Vagina (tissue), 2 donors: ENCODE results near the gene RHOH. TPM values are rescaled to one million over a fixed set of nuclear protein-coding genes. Genes with fewer than 3 reads are reported as not detected.

ENCODE experiments used
- DNase-seq, 2 donors: peaks; one replicate each; pipeline ENCODE4 v3.0.0-alpha.2; 2017; ENCODE audit errors: extremely low spot score in 2 of 2
- H3K27ac ChIP-seq: fragments of 200-600 bp; sonication (generic); one replicate; pipeline ENCODE4 v1.5.1; 2019
- H3K27me3 ChIP-seq: fragments of 200-600 bp; sonication (generic); one replicate; pipeline ENCODE4 v1.5.1; 2019
- H3K36me3 ChIP-seq, 2 donors: fragments of 200-600 bp; sonication (generic); one replicate each; pipeline ENCODE4 v1.5.1; 2017 to 2019
- H3K4me1 ChIP-seq: fragments of 200-600 bp; sonication (generic); one replicate; pipeline ENCODE4 v1.5.1; 2019
- H3K4me3 ChIP-seq, 2 donors: fragments of 200-600 bp; sonication (generic); 1 replicate in 1 of 2; 2 replicates in 1 of 2; pipeline ENCODE4 v1.5.1; 2016 to 2019
- H3K9me3 ChIP-seq: fragments of 200-600 bp; sonication (generic); one replicate; pipeline ENCODE4 v1.5.1; 2019
- CTCF ChIP-seq, 3 experiments: fragments of 450-650 bp in 2 of 3; fragments of 200-600 bp in 1 of 3; sonication (generic) in 1 of 3; IDR thresholded peaks; one replicate each; pipeline ENCODE4 v1.5.1; 2017 to 2019; ENCODE audit warnings: antibody characterized with exemption in 3 of 3, mild to moderate bottlenecking in 2 of 3, moderate library complexity in 2 of 3
- POLR2A ChIP-seq, 2 donors: fragments of 450-650 bp; IDR thresholded peaks; one replicate each; pipeline ENCODE4 v1.6.1; 2017; ENCODE audit warnings: antibody characterized with exemption in 2 of 2, mild to moderate bottlenecking in 2 of 2, moderate library complexity in 2 of 2
- POLR2AphosphoS5 ChIP-seq, 2 donors: sonication (generic); formaldehyde crosslinking; IDR thresholded peaks; one replicate each; pipeline ENCODE4 v1.9.0; 2017; ENCODE audit warnings: antibody characterized with exemption in 2 of 2, mild to moderate bottlenecking in 2 of 2, low read depth in 1 of 2; ENCODE audit not compliant: insufficient read depth in 1 of 2
- intact Hi-C: fragments of 100-400 bp; cut with DNase I; formaldehyde crosslinking; loops from one replicate; pipeline ENCODE4 v1.15.1; 2023
- total RNA-seq: library from RNA; depleted of rRNA; stranded (reverse); fragments of >200 nt; gene quantifications from one replicate; pipeline ENCODE4 v1.2.3, GENCODE V29; 2016

RHOH gene
- total RNA-seq, 1 donor from 2014 or later, result 2.9 TPM

- Histone ChIP-seq H3K36me3 (no peaks in the 10 kb centered on the region), H3K27ac (no peak overlapping the region), H3K4me1 (no peaks in the 10 kb centered on the region), H3K9me3 (no peaks in the 10 kb centered on the region), H3K27me3 (no peaks in the 10 kb centered on the region), H3K4me3 (no peak overlapping the region)
- intact Hi-C loops, result no loop called here
- no peak for DNase-seq
- no peak for TF ChIP-seq POLR2AphosphoS5 (IDR thresholded peaks at IDR 0.05; ENCODE audit: insufficient read depth in 1 of 2, low read depth in 1 of 2)
- TF ChIP-seq POLR2A (IDR thresholded peaks at IDR 0.05), result no peak
- no peak for TF ChIP-seq CTCF (IDR thresholded peaks at IDR 0.05)
Observed at GRCh38 chr4:40173470-40173875, 23.4 kb upstream of the RHOH start.

- intact Hi-C loops, result no loop called here
- no peaks in the 10 kb centered on the region for H3K4me1 ChIP-seq
- H3K9me3 ChIP-seq, result no peaks in the 10 kb centered on the region
Observed at GRCh38 chr4:40176602-40177001, 20.2 kb upstream of the RHOH start.

GRCh38 chr4:40177591-40177990, 19.2 kb upstream of the RHOH start:
- Histone ChIP-seq H3K27me3 (no peaks in the 10 kb centered on the region), H3K36me3 (no peaks in the 10 kb centered on the region), H3K9me3 (no peaks in the 10 kb centered on the region), H3K27ac (no peak overlapping the region), H3K4me3 (no peak overlapping the region), H3K4me1 (no peaks in the 10 kb centered on the region)
- intact Hi-C loops, result no loop called here
- DNase-seq, result no peak
- TF ChIP-seq CTCF (IDR thresholded peaks at IDR 0.05) (no peak), POLR2AphosphoS5 (IDR thresholded peaks at IDR 0.05; ENCODE audit: insufficient read depth in 1 of 2, low read depth in 1 of 2) (no peak), POLR2A (IDR thresholded peaks at IDR 0.05) (no peak)

More at GRCh38 chr4:40176602-40177001, 20.2 kb upstream of the RHOH start:
- H3K27ac ChIP-seq, result no peak overlapping the region
- no peak overlapping the region for H3K4me3 ChIP-seq
- H3K36me3 ChIP-seq, result no peaks in the 10 kb centered on the region
- TF ChIP-seq CTCF (IDR thresholded peaks at IDR 0.05), result no peak
- TF ChIP-seq POLR2AphosphoS5 (IDR thresholded peaks at IDR 0.05; ENCODE audit: insufficient read depth in 1 of 2, low read depth in 1 of 2), result no peak
- no peak for TF ChIP-seq POLR2A (IDR thresholded peaks at IDR 0.05)
- DNase-seq, result no peak
- H3K27me3 ChIP-seq, result no peaks in the 10 kb centered on the region

DNA sequence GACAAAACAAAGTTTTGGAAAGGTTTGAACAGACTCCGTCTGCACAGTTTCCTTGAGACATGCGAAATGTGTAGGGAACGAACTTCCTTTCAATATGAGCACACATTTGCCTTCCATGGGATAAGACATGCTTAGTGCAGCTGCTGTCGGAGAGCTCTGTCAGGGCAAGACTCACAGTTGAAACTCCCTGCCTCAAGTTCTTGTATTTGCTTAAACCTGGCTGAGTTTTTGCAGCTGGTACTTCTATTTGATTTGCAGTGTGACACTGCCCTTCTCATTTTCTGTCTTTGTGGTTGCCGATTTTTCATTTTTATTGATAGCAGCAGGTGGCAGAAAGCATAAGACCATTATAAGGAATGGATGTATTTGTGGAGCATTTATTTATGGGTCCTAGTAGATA, 18.2 kb upstream of the RHOH start:
- DNase-seq, result no peak
- H3K27ac ChIP-seq, result no peak overlapping the region
- no peak for TF ChIP-seq POLR2AphosphoS5 (IDR thresholded peaks at IDR 0.05; ENCODE audit: insufficient read depth in 1 of 2, low read depth in 1 of 2)
- no peak for TF ChIP-seq POLR2A (IDR thresholded peaks at IDR 0.05)
- TF ChIP-seq CTCF (IDR thresholded peaks at IDR 0.05), result no peak
- intact Hi-C loops, result no loop called here
- no peaks in the 10 kb centered on the region for H3K36me3 ChIP-seq
- H3K9me3 ChIP-seq, result no peaks in the 10 kb centered on the region
- H3K4me1 ChIP-seq, result no peaks in the 10 kb centered on the region
- H3K27me3 ChIP-seq, result no peaks in the 10 kb centered on the region
- H3K4me3 ChIP-seq, result no peak overlapping the region

DNA sequence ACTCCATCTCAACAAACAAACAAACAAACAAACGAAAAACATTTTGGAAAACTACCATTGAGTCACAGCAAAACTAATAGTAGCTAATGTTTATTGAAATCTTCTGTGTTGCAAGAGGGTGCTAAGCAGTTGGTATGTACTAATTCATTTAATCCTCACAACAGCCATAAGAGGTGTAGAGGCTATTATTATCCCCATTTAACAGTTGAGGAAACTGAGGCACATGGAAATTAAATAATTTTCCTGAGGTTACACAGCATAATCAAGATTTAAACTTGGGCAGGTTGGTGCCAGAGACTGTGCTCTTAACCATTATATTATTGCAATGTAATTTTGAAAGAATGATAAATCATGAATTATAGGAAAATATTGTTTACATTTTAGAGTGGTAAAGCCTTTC, 17.5 kb upstream of the RHOH start:
- no peaks in the 10 kb centered on the region for H3K36me3 ChIP-seq
- H3K27me3 ChIP-seq, result no peaks in the 10 kb centered on the region
- no peak overlapping the region for H3K27ac ChIP-seq
- H3K9me3 ChIP-seq, result no peaks in the 10 kb centered on the region
- H3K4me1 ChIP-seq, result no peaks in the 10 kb centered on the region
- TF ChIP-seq CTCF (IDR thresholded peaks at IDR 0.05) (no peak), POLR2AphosphoS5 (IDR thresholded peaks at IDR 0.05; ENCODE audit: insufficient read depth in 1 of 2, low read depth in 1 of 2) (no peak), POLR2A (IDR thresholded peaks at IDR 0.05) (no peak)
- H3K4me3 ChIP-seq, result no peak overlapping the region
- intact Hi-C loops, result no loop called here
- no peak for DNase-seq
